A673 (cell line): ENCODE measurements around the gene ACKR3.

Source experiments
- CTCF ChIP-seq: fragments of 300-800, 200-600 bp; sonication (generic); conservative IDR thresholded peaks from 2 replicates; pipeline ENCODE4 v1.5.1; 2017; ENCODE audit warnings: low read depth, mild to moderate bottlenecking, antibody characterized with exemption, low read length, moderate library complexity, mixed read lengths
- EZH2 ChIP-seq: fragments of 200-600 bp; sonication (generic); IDR thresholded peaks from 2 replicates; pipeline ENCODE4 v1.6.1; 2017; ENCODE audit warnings: borderline replicate concordance, low read depth, mild to moderate bottlenecking, mixed read lengths, antibody characterized with exemption, low read length; ENCODE audit not compliant: poor library complexity, severe bottlenecking

- TF ChIP-seq CTCF (no peak), EZH2 (no peak)
Measured at GRCh38 chr2:236545248-236545658, 24.4 kb upstream of the ACKR3 start.
